ENCODE results near the gene ADGRD1.

Gene ADGRD1

DNA sequence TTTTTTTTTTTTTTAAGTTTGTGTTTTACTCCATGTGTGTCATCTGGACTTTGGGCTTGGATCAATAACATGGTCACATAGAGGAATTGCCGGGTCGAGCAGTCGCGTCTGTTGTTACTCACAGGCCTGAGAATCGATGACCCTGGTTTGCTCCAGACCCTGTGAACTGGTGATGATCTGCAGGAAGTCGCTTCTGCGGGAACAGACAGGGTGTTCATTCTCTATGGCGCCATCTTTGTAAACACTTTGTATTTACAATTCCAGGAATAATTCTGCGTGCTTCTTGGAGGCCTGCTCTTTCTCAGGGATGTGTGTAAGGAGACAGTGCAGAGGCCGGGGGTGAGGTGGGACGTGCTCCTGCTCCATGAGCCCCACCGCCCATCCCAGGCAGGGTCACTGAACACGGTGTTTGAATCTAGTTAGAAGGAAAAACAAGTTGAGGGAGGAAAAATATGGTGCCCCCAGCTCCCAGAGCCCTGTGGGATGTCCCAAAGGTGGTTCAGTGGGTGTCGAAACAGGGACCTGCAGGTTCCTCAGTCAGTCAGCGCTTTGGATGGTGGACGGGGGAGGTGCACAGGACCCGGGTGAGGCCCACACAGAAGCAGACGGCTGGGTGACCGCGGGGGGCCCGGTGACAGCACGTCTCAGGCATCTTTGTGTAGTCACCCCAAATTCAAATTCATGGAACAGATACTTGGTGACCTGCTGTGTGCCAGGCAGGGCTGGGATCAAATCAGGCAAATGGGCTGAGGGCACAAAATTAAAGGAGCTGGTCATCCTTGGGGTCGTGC, 58.8 kb downstream of the ADGRD1 start:
- Mint-ChIP-seq H3K4me3 (no peak overlapping the region), H3K4me1 (ENCODE audit: low read depth in 2 of 2) (no peaks in the 10 kb centered on the region), H3K27ac (no peak overlapping the region), H3K27me3 (peaks cover 11 to 14% of the 10 kb centered on the region in 2 donors), H3K36me3 (ENCODE audit: insufficient read depth) (peaks cover 2% of the 10 kb centered on the region), H3K9me3 (no peaks in the 10 kb centered on the region)
- DNase-seq (no peak), ATAC-seq (replicated peaks) (no peak)

DNA sequence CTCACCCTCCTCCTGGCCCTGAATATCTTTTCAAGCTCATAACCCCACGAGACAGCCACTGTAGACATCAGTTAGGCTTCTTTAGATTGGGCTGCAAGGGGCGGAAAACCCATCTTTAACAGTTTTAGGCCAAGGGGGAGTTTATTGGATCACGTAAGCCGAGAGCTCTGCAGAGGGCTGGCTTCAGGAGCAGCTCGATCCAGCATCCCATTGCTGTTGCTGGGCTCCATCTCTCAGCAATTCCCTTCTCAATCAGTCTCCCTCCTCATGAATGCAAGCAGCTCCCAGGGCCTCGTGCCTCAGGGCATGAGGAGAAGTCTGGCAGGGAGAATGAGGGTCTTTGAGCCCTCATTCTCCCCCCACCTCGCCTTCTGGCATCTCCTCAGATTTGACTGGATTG, 59.4 kb downstream of the ADGRD1 start:
- Mint-ChIP-seq H3K9me3 (no peaks in the 10 kb centered on the region), H3K27me3 (peaks cover 14 to 20% of the 10 kb centered on the region in 2 donors), H3K4me1 (ENCODE audit: low read depth in 2 of 2) (no peaks in the 10 kb centered on the region), H3K4me3 (no peak overlapping the region), H3K27ac (no peak overlapping the region), H3K36me3 (ENCODE audit: insufficient read depth) (peaks cover 3% of the 10 kb centered on the region)
- DNase-seq, result no peak
- ATAC-seq (replicated peaks), result no peak

- Mint-ChIP-seq H3K27me3 (peaks cover 14 to 20% of the 10 kb centered on the region in 2 donors), H3K4me1 (ENCODE audit: low read depth in 2 of 2) (no peaks in the 10 kb centered on the region), H3K4me3 (no peak overlapping the region), H3K9me3 (no peaks in the 10 kb centered on the region), H3K36me3 (ENCODE audit: insufficient read depth) (peaks cover 3% of the 10 kb centered on the region), H3K27ac (no peak overlapping the region)
- DNase-seq (no peak), ATAC-seq (replicated peaks) (no peak)
Observed at GRCh38 chr12:131014343-131014742, 60.6 kb downstream of the ADGRD1 start.

DNA sequence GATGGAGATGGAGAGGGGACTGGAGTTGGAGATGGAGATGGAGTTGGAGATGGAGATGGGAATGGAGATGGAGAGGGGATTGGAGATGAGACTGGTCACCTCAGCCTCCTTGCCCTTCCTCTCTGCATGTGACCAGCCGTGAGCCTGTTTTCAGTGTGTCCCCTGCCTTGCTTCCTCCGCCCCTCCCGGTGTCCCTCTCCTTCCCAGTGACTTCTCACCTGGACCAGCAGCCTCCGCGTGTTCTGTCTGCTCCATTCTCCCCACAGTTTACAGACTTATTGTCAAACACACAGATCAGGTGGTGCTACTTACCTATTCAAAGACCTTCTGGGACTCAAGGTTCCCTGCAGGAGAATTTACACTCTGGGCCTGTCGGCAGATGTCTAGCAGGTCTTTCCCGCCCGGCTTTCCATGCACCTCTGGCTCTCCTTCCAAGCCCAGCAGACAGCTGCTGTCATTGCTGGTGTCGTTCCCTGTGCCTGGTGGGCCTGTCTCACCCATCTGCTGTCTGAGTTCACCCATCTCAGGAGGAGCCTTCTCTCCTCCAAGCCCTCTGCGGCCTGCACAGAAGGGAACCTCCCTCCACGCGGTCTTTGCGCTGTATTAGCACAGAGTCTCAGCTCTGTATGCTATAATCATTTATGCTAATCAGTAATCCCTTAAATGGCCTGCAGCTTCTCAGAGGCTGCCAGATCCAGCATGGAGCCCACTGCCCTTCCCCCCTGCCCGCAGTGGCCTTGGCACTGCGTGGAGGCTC, 62.1 kb downstream of the ADGRD1 start:
- ATAC-seq (replicated peaks), result no peak
- Mint-ChIP-seq H3K9me3 (no peaks in the 10 kb centered on the region), H3K27ac (no peak overlapping the region), H3K36me3 (ENCODE audit: insufficient read depth) (peaks cover 3% of the 10 kb centered on the region), H3K4me1 (ENCODE audit: low read depth in 2 of 2) (no peaks in the 10 kb centered on the region), H3K4me3 (no peak overlapping the region), H3K27me3 (peaks cover 14 to 21% of the 10 kb centered on the region in 2 donors)
- no peak for DNase-seq

- DNase-seq (no peak), ATAC-seq (replicated peaks) (no peak)
- Mint-ChIP-seq H3K9me3 (no peaks in the 10 kb centered on the region), H3K4me1 (ENCODE audit: low read depth in 2 of 2) (no peaks in the 10 kb centered on the region), H3K36me3 (ENCODE audit: insufficient read depth) (peaks cover 3% of the 10 kb centered on the region), H3K27me3 (peaks cover 18 to 27% of the 10 kb centered on the region in 2 donors), H3K27ac (no peak overlapping the region), H3K4me3 (no peak overlapping the region)
Observed at GRCh38 chr12:131017477-131017991, 63.8 kb downstream of the ADGRD1 start.

DNA sequence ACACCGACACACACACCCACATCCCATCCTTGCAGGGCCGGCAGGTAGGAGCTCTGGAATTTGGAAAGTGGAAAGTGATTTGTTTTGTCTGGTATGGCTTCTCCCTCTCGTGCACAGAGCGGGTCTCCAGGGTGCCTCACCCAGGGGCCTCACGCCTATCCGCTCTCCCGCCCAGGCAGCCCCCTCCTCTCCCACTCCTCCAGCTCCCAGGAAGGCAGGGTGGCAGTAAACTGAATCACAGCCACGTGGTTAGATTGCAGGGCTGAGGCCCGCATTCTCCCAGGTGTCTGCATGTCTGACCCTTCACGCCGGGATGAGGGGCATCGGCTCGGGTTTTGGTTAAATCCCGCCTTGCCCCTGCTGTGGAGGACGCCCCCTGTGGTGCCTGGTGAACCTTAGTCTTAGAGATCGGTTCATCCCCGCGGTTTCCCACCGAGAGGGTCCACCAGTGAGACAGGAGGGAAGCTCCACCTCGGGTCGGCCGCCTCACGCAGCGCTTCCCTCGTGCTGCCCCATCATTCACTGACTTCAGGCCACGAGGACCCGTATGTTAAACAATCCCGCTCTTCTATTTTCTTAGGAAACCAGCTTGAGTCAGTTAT, 64.4 kb downstream of the ADGRD1 start:
- Mint-ChIP-seq H3K4me1 (ENCODE audit: low read depth in 2 of 2) (no peaks in the 10 kb centered on the region), H3K36me3 (ENCODE audit: insufficient read depth) (peaks cover 3% of the 10 kb centered on the region), H3K4me3 (no peak overlapping the region), H3K9me3 (no peaks in the 10 kb centered on the region), H3K27me3 (peaks cover 18 to 32% of the 10 kb centered on the region in 2 donors), H3K27ac (no peak overlapping the region)
- ATAC-seq (replicated peaks) (no peak), DNase-seq (no peak)

- Mint-ChIP-seq H3K27ac (no peak overlapping the region), H3K4me3 (no peak overlapping the region), H3K9me3 (no peaks in the 10 kb centered on the region), H3K4me1 (ENCODE audit: low read depth in 2 of 2) (no peaks in the 10 kb centered on the region), H3K27me3 (peaks cover 18 to 40% of the 10 kb centered on the region in 2 donors), H3K36me3 (ENCODE audit: insufficient read depth) (peaks cover 3% of the 10 kb centered on the region)
- no peak for DNase-seq
- no peak for ATAC-seq (replicated peaks)
Observed at GRCh38 chr12:131018808-131019397, 65.2 kb downstream of the ADGRD1 start.

DNA sequence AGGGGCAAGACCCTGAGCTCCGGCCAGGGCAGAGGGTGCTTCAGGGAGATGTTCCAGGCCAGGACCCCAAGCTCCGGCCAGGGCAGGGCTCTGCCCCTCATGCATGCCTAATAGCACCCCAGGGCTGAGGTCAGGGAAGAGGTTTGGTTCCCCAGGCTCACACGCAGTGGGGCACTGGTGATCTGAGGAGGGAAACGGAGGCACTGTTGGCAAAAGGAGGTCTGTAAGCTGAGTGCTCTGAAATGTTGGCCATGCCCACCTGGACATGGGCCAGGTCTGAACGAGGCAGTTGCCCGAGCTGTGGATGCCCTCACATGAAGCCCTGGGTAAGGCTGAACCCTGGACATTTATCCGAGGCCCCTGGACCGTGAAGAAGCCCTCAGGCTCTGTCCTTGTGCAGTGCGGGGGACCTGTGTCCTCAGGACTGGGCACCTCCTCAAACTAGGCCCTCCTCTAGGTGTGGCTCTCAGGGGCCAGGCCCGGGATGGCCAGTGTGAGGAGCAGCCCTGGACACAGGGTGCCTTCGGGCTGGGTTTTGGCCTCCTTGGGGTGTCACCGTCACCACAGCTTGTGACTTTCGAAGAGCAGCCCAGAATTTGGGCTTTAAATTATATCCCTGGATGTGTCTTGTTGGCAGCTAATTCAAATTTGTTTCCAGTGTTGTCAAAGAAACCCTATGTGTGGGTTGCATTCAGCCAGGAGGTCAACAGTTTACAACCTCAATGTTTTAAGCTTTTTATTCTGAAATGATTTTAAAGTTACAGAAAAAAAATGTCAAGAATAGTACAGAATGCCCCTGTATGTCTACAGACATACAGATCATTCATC, 66.8 kb downstream of the ADGRD1 start:
- no peak for DNase-seq
- Mint-ChIP-seq H3K27ac (no peak overlapping the region), H3K27me3 (peaks cover 13 to 44% of the 10 kb centered on the region in 2 donors), H3K9me3 (no peaks in the 10 kb centered on the region), H3K4me1 (ENCODE audit: low read depth in 2 of 2) (no peaks in the 10 kb centered on the region), H3K4me3 (no peak overlapping the region), H3K36me3 (ENCODE audit: insufficient read depth) (peaks cover 3% of the 10 kb centered on the region)
- no peak for ATAC-seq (replicated peaks)

DNA sequence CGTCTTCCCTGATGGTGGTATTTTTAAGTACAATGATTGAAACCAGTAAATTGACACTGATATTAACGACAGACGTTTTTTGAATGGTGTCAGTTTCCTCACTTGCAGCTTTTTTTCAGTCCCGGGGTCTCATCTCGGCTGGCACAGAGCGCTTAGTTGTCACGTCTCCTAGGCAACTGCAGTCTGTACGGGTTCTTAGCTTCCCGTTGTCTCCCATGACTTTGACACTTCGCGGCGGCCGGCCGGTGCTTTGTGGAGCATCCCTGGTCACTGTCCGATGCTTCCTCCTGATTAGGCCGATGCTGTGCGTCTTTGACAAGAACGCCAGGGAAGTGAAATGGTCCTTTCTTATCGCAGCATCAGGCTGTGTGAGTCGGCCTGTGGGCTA, 67.4 kb downstream of the ADGRD1 start:
- ATAC-seq (replicated peaks) (no peak), DNase-seq (no peak)
- Mint-ChIP-seq H3K27me3 (peaks cover 9 to 40% of the 10 kb centered on the region in 2 donors), H3K36me3 (ENCODE audit: insufficient read depth) (peaks cover 3% of the 10 kb centered on the region), H3K9me3 (no peaks in the 10 kb centered on the region), H3K27ac (no peak overlapping the region), H3K4me3 (no peak overlapping the region), H3K4me1 (ENCODE audit: low read depth in 2 of 2) (no peaks in the 10 kb centered on the region)

GRCh38 chr12:131024026-131024425, 70.3 kb downstream of the ADGRD1 start:
- ATAC-seq (replicated peaks) (no peak), DNase-seq (no peak)
- Mint-ChIP-seq H3K9me3 (no peaks in the 10 kb centered on the region), H3K36me3 (ENCODE audit: insufficient read depth) (no peaks in the 10 kb centered on the region), H3K27me3 (peaks cover 10 to 33% of the 10 kb centered on the region in 2 donors), H3K4me3 (no peak overlapping the region), H3K27ac (no peak overlapping the region), H3K4me1 (ENCODE audit: low read depth in 2 of 2) (no peaks in the 10 kb centered on the region)

GRCh38 chr12:131024721-131025120, 71.0 kb downstream of the ADGRD1 start:
- peaks cover 0 to 2% of the 10 kb centered on the region in 2 donors for H3K4me1 Mint-ChIP-seq (ENCODE audit: low read depth in 2 of 2)
- DNase-seq, result no peak
- H3K27ac Mint-ChIP-seq, result no peak overlapping the region
- ATAC-seq (replicated peaks), result no peak
- H3K4me3 Mint-ChIP-seq, result no peak overlapping the region
- H3K9me3 Mint-ChIP-seq, result no peaks in the 10 kb centered on the region
- H3K27me3 Mint-ChIP-seq, result peaks cover 10 to 33% of the 10 kb centered on the region in 2 donors
- no peaks in the 10 kb centered on the region for H3K36me3 Mint-ChIP-seq (ENCODE audit: insufficient read depth)

GRCh38 chr12:131025234-131025633, 71.5 kb downstream of the ADGRD1 start:
- Mint-ChIP-seq H3K27me3 (peaks cover 10 to 33% of the 10 kb centered on the region in 2 donors), H3K9me3 (no peaks in the 10 kb centered on the region)
- ATAC-seq (replicated peaks), result no peak

More at GRCh38 chr12:131025234-131025633, 71.5 kb downstream of the ADGRD1 start:
- no peak for DNase-seq
- no peak overlapping the region for H3K27ac Mint-ChIP-seq
- H3K4me1 Mint-ChIP-seq (ENCODE audit: low read depth in 2 of 2), result peaks cover 0 to 2% of the 10 kb centered on the region in 2 donors
- no peak overlapping the region for H3K4me3 Mint-ChIP-seq
- no peaks in the 10 kb centered on the region for H3K36me3 Mint-ChIP-seq (ENCODE audit: insufficient read depth)
